Measurements from ENCODE around the gene THSD7A.

The THSD7A gene

DNA sequence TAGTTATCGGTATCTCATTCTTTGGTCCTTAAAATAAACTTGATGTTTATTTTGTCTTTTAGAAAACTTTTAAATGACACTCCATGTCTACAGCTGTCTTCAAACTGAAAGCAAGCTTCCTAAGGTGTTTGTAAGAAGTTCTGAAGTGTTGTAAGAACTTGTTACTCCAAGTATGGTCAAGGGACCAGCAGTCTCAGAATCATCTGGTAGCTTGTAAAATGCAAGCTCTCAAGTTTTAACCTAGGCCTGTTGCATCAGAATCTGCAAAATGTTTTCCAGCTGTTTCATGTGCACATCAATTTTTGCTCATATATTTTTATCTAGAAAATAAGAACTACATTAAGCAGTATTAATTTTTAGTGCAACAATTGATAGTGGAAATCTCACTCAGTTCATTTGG lies 104.1 kb downstream of the THSD7A start:
- Histone ChIP-seq H3K27me3 (ENCODE audit: control insufficient read depth, insufficient read depth, low read length) (no peaks in the 10 kb centered on the region), H3K27ac (ENCODE audit: low read depth, low read length) (no peak overlapping the region), H3K36me3 (ENCODE audit: control insufficient read depth, insufficient read depth, low read length) (no peaks in the 10 kb centered on the region), H3K4me3 (ENCODE audit: low read depth, low read length) (no peak overlapping the region), H3K4me1 (ENCODE audit: control insufficient read depth, insufficient read depth, low read length) (peaks cover 8% of the 10 kb centered on the region), H3K9me3 (ENCODE audit: control insufficient read depth, insufficient read depth, low read length) (no peaks in the 10 kb centered on the region), H3K9ac (ENCODE audit: low read depth, low read length) (no peak overlapping the region)

DNA sequence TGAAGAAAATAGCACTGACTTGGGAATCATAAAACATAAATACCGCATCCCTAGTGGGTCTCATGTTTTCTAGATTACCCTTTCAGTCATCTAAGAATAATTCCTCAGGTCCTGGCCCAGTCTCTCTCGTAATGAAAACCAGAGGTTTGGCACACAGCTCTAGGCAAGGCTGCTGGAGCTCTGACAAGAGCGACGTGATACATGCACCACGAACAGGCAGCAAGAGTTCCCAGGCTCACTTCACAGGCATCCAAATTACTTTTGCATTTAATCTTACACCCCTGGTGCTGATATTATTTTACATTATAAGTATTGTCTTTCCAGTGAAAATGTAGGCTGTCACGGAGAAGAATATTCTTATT lies 105.2 kb downstream of the THSD7A start:
- H3K27me3 ChIP-seq (ENCODE audit: control insufficient read depth, insufficient read depth, low read length), result no peaks in the 10 kb centered on the region
- H3K9me3 ChIP-seq (ENCODE audit: control insufficient read depth, insufficient read depth, low read length), result no peaks in the 10 kb centered on the region
- no peak overlapping the region for H3K4me3 ChIP-seq (ENCODE audit: low read depth, low read length)
- peaks cover 8% of the 10 kb centered on the region for H3K4me1 ChIP-seq (ENCODE audit: control insufficient read depth, insufficient read depth, low read length)
- H3K27ac ChIP-seq (ENCODE audit: low read depth, low read length), result no peak overlapping the region
- no peak overlapping the region for H3K9ac ChIP-seq (ENCODE audit: low read depth, low read length)
- no peaks in the 10 kb centered on the region for H3K36me3 ChIP-seq (ENCODE audit: control insufficient read depth, insufficient read depth, low read length)

DNA sequence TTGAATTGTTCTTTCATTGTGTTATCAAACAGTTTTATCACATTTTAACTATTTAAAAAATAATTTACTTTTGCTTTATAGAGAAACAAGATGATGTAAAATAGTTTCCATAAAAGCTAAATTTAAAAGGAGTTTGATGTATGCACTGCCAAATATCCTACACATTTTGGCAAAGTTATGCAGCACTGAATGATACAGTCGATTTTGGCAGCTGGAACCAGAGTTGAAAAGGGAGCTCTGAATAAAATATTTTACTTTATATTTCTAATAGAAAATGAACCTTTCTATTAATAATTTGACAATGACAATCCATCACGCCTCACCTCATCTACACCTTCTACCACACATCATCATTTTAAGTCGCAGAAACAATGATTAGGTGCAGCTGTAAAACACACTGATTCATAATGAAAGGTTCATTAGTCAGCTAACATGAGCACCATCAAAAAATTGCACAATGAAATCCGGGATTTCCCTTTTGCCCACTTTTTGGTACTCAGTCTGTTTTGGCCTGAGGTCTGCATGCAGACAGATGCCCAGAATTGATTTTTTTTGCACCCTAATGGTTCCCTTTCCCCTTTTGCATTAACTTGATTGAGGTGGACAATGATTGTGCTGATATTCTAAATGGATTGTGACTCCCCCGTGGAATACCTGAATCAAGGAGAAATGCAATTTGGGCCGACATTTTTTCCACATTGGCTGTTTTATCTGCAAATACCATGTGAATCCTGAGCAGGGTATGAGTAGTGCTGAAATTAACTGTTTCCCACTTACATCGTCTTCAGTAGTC lies 105.8 kb downstream of the THSD7A start:
- no peak overlapping the region for H3K9ac ChIP-seq (ENCODE audit: low read depth, low read length)

DNA sequence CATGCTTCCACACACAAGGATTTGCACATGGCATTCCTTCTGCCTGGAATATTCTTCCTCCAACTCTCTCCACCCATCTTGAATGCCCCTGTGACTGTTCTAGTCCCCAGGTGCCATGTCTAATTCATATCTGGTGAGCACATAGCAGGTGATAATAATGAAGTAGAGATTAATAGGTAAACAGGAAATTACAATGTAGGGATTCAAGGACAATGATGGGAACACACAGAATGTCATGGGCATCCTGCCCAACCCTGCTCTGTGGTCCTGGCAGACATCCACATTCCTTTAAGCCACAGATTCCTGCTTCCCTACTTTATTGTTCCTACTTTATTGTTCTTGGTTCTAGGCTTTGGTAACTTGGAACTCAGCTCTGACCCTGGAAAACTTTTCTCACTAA lies 115.8 kb downstream of the THSD7A start:
- H3K4me3 ChIP-seq (ENCODE audit: low read depth, low read length), result no peak overlapping the region
- no peaks in the 10 kb centered on the region for H3K36me3 ChIP-seq (ENCODE audit: control insufficient read depth, insufficient read depth, low read length)
- H3K9ac ChIP-seq (ENCODE audit: low read depth, low read length), result no peak overlapping the region
- H3K27me3 ChIP-seq (ENCODE audit: control insufficient read depth, insufficient read depth, low read length), result no peaks in the 10 kb centered on the region
- no peak overlapping the region for H3K27ac ChIP-seq (ENCODE audit: low read depth, low read length)
- peaks cover 19% of the 10 kb centered on the region for H3K4me1 ChIP-seq (ENCODE audit: control insufficient read depth, insufficient read depth, low read length)
- H3K9me3 ChIP-seq (ENCODE audit: control insufficient read depth, insufficient read depth, low read length), result no peaks in the 10 kb centered on the region

More for the DNA sequence above, 105.8 kb downstream of the THSD7A start:
- no peaks in the 10 kb centered on the region for H3K27me3 ChIP-seq (ENCODE audit: control insufficient read depth, insufficient read depth, low read length)
- no peaks in the 10 kb centered on the region for H3K36me3 ChIP-seq (ENCODE audit: control insufficient read depth, insufficient read depth, low read length)
- no peak overlapping the region for H3K27ac ChIP-seq (ENCODE audit: low read depth, low read length)
- peaks cover 8% of the 10 kb centered on the region for H3K4me1 ChIP-seq (ENCODE audit: control insufficient read depth, insufficient read depth, low read length)
- no peaks in the 10 kb centered on the region for H3K9me3 ChIP-seq (ENCODE audit: control insufficient read depth, insufficient read depth, low read length)
- no peak overlapping the region for H3K4me3 ChIP-seq (ENCODE audit: low read depth, low read length)

DNA sequence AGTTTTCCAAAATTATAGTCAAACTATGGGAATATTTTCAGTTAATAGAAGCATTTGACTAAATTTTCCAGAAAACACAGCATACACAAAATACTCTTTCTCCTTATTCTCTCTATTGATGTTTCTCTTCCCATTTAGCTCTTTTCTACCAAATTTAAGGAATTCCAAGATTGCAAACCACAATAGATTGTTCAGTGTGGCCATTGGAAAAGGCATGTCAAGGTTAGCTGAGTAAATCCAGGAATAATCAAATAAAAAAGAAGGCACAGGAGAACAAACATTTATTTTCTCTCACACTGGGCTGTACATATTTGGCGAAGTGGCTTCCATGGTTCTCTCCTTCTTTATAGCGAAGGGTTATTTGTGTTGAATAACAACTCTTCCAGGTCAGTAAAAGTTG lies 117.3 kb downstream of the THSD7A start:
- Histone ChIP-seq H3K4me1 (ENCODE audit: control insufficient read depth, insufficient read depth, low read length) (peaks cover 25% of the 10 kb centered on the region), H3K36me3 (ENCODE audit: control insufficient read depth, insufficient read depth, low read length) (no peaks in the 10 kb centered on the region), H3K9ac (ENCODE audit: low read depth, low read length) (no peak overlapping the region), H3K27ac (ENCODE audit: low read depth, low read length) (no peak overlapping the region), H3K9me3 (ENCODE audit: control insufficient read depth, insufficient read depth, low read length) (no peaks in the 10 kb centered on the region), H3K4me3 (ENCODE audit: low read depth, low read length) (no peak overlapping the region), H3K27me3 (ENCODE audit: control insufficient read depth, insufficient read depth, low read length) (no peaks in the 10 kb centered on the region)

DNA sequence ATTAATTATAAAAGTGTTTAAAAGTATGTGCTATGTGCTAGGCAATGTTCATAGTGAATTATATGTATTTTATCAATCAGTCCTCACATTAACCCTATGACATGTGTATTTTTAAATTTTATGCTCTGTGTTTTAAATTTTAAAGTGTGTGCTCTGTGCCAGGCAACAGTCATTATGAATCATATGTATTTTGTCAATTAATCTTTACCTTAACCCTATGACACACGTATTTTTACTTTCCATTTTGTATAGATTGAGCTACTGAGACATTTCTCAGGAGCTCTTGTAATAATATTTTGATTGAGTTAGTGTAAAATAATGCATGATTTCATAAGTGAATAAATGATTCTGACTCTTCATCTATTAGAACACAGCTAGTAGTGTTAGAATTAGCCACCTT lies 117.8 kb downstream of the THSD7A start:
- Histone ChIP-seq H3K36me3 (ENCODE audit: control insufficient read depth, insufficient read depth, low read length) (no peaks in the 10 kb centered on the region), H3K27me3 (ENCODE audit: control insufficient read depth, insufficient read depth, low read length) (no peaks in the 10 kb centered on the region), H3K9me3 (ENCODE audit: control insufficient read depth, insufficient read depth, low read length) (no peaks in the 10 kb centered on the region), H3K27ac (ENCODE audit: low read depth, low read length) (no peak overlapping the region), H3K9ac (ENCODE audit: low read depth, low read length) (no peak overlapping the region), H3K4me1 (ENCODE audit: control insufficient read depth, insufficient read depth, low read length) (peaks cover 25% of the 10 kb centered on the region), H3K4me3 (ENCODE audit: low read depth, low read length) (no peak overlapping the region)

DNA sequence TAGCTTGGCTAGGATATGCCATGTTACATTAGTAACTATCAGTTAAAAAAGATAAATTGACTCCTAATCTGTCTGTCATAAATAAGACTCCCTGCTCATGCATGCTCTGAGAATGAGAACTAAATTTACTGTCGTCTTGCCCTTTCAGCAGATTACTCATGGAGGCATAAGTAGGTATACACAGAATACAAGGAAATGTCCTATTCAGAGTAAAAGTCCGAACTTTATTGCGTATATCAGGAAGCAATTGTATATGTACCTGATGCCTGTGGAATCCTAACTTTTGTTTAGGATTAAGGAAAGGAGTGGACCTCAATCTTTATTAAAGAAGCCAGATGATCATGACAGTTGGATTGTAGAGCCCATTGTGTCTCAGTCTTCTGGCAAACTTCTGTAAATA lies 118.6 kb downstream of the THSD7A start:
- Histone ChIP-seq H3K36me3 (ENCODE audit: control insufficient read depth, insufficient read depth, low read length) (no peaks in the 10 kb centered on the region), H3K4me1 (ENCODE audit: control insufficient read depth, insufficient read depth, low read length) (peaks cover 25% of the 10 kb centered on the region)

DNA sequence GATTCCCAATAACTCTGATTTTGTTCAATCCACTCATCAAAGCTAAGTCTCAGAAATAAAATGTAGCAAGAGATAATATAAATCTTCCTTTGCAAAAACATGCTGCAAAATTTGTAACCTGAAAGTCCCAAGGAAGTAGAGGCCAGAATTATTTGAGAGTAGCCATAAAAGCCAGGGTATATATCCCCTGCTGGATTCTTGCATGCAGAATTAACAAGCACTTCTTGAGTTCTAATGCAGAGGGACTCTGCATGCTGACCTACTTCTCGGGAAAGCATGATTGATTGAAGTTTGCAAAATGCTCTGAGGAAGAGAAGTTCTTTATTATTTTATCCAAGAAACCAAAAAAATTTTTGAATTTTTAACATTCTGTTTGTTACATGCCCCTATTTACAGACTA lies 121.6 kb downstream of the THSD7A start:
- H3K9ac ChIP-seq (ENCODE audit: low read depth, low read length), result no peak overlapping the region
- H3K27me3 ChIP-seq (ENCODE audit: control insufficient read depth, insufficient read depth, low read length), result no peaks in the 10 kb centered on the region
- no peaks in the 10 kb centered on the region for H3K9me3 ChIP-seq (ENCODE audit: control insufficient read depth, insufficient read depth, low read length)
- H3K27ac ChIP-seq (ENCODE audit: low read depth, low read length), result no peak overlapping the region
- no peak overlapping the region for H3K4me3 ChIP-seq (ENCODE audit: low read depth, low read length)
- H3K36me3 ChIP-seq (ENCODE audit: control insufficient read depth, insufficient read depth, low read length), result no peaks in the 10 kb centered on the region
- peaks cover 25% of the 10 kb centered on the region for H3K4me1 ChIP-seq (ENCODE audit: control insufficient read depth, insufficient read depth, low read length)

More for the DNA sequence above, 118.6 kb downstream of the THSD7A start:
- Histone ChIP-seq H3K9ac (ENCODE audit: low read depth, low read length) (no peak overlapping the region), H3K4me3 (ENCODE audit: low read depth, low read length) (no peak overlapping the region), H3K9me3 (ENCODE audit: control insufficient read depth, insufficient read depth, low read length) (no peaks in the 10 kb centered on the region), H3K27ac (ENCODE audit: low read depth, low read length) (no peak overlapping the region), H3K27me3 (ENCODE audit: control insufficient read depth, insufficient read depth, low read length) (no peaks in the 10 kb centered on the region)

DNA sequence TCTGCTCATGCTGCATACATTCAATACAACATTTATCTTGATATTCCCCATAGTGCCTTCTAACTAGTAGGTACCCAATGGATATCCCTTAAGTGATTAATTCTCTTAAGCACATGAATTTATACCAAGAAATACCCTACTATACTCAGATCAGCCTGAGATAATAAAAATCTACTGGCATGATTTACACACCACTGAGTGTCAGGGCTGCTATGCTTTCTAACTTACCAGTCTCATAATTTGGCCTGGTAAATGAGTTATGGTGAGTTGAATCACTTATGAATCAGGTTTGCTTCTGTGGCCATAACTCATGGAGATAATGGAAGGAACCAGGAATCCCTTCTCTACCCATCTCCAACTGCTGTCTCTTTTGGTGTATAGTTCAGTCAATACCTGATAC lies 122.8 kb downstream of the THSD7A start:
- Histone ChIP-seq H3K27me3 (ENCODE audit: control insufficient read depth, insufficient read depth, low read length) (no peaks in the 10 kb centered on the region), H3K4me1 (ENCODE audit: control insufficient read depth, insufficient read depth, low read length) (peaks cover 15% of the 10 kb centered on the region; the same call in 1 of the 2 replicates), H3K9ac (ENCODE audit: low read depth, low read length) (no peak overlapping the region), H3K27ac (ENCODE audit: low read depth, low read length) (no peak overlapping the region), H3K4me3 (ENCODE audit: low read depth, low read length) (no peak overlapping the region), H3K9me3 (ENCODE audit: control insufficient read depth, insufficient read depth, low read length) (no peaks in the 10 kb centered on the region), H3K36me3 (ENCODE audit: control insufficient read depth, insufficient read depth, low read length) (no peaks in the 10 kb centered on the region)

DNA sequence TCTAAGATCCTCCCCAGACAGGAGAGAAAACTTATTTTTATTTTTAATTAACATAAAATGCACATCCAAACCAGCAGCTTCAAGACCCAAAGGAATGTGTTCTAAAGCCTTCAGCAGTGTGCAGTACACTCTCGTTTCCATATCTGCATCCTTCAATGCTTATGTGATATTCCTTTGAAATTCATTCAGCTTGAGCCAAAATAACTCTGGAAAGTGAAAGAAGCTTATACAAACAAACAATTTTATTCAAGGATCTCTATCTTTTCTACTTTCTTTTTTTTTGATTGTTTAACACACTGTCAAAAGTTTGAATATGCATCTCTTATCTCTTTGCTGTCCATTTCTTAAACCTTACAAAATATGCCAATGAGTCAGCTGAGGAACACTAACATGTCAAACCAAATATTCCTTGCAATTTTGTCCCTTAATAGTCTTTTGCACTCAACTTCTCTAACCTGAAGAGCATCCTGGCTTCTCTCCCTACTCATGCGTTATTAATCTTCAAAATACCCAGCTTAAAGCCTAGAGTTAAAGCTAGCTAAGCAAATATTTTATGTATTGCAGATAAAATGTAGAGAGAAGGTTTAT lies 124.3 kb downstream of the THSD7A start:
- Histone ChIP-seq H3K27me3 (ENCODE audit: control insufficient read depth, insufficient read depth, low read length) (no peaks in the 10 kb centered on the region), H3K27ac (ENCODE audit: low read depth, low read length) (no peak overlapping the region), H3K9me3 (ENCODE audit: control insufficient read depth, insufficient read depth, low read length) (no peaks in the 10 kb centered on the region), H3K36me3 (ENCODE audit: control insufficient read depth, insufficient read depth, low read length) (no peaks in the 10 kb centered on the region), H3K4me1 (ENCODE audit: control insufficient read depth, insufficient read depth, low read length) (0 out of 2 replicates have a peak, but pooled peaks cover 6% of the 10 kb centered on the region), H3K4me3 (ENCODE audit: low read depth, low read length) (no peak overlapping the region), H3K9ac (ENCODE audit: low read depth, low read length) (no peak overlapping the region)

All from HUES48 (cell line).